OCI-LY7 (cell line): Measurements from ENCODE around the gene MACROD2.

Experiments used
- CTCF ChIP-seq: fragments of 200-600 bp; sonication (generic); conservative IDR thresholded peaks from 2 replicates; pipeline ENCODE4 v1.5.1; 2014; ENCODE audit warnings: mild to moderate bottlenecking, antibody characterized with exemption, low read length, moderate library complexity, mixed read lengths
- EZH2phosphoT487 ChIP-seq: fragments of 200-600 bp; sonication (generic); IDR thresholded peaks from 2 replicates; pipeline ENCODE4 v1.6.1; 2018; ENCODE audit warnings: low read depth, borderline replicate concordance, mild to moderate bottlenecking, mixed run types, antibody characterized with exemption, low read length, moderate library complexity, mixed read lengths

DNA sequence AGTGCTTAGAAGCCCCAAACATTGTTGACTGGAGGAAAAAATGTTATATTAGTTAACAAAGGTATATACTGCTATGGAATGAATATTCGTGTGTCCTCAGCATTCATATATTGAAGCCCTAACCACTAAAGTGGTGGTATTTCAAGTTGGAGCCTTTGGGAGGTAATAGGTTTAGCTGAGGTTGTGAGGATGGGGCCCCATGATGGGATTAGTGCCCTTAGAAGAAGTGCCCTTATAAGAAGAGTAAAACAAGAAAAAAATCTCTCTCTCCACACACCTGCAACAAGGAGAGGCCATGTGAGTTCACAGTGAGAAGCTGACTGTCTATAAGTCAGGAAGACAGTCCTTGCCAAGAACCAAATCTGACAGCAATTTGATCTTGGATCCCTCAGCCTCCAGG, 1103.8 kb downstream of the MACROD2 start:
- TF ChIP-seq CTCF (no peak), EZH2phosphoT487 (no peak)
